ENCODE measurements around the gene MAN2B1. TPM values are rescaled to one million over a fixed set of nuclear protein-coding genes. Genes with fewer than 3 reads are reported as not detected.
"Not testable (repeated sequence)": the region's sequence is repeated elsewhere in the genome, so short reads cannot be mapped to it uniquely, and the experiment has no call there.

The MAN2B1 gene
- total RNA-seq: 29.9 TPM

- no peak for DNase-seq
Observed at GRCh38 chr19:12666265-12667048, at the start of gene MAN2B1, which contains the start of gene WDR83. MAN2B1 (minus strand) TSS chr19:12666742; CDS start chr19:12666701, 41 bp downstream. WDR83 (plus strand) TSS chr19:12666807; CDS start chr19:12669791, 2,984 bp downstream.

GRCh38 chr19:12715929-12716328 is 49.4 kb upstream of the MAN2B1 start:
- no peak for DNase-seq

DNA sequence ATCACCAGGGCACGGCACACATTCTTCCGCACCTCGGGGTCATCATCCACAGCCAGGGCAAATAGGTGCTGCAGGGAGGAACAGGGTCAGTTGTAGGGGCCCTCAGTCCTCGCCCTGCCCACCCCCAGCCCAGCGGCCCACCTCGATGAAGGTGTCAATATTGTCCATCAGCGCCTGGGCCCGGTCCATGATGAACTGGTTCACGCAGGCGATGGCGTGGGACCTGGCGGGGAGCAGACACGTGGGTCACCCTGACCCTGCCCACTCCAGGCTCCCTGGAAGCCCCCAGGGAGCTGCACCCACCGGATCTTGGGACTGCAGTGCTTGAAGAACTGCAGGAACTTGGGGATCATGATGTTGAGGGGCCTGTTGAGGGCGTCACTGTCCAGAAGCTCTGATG is 48.6 kb upstream of the MAN2B1 start:
- DNase-seq: no peak

DNA sequence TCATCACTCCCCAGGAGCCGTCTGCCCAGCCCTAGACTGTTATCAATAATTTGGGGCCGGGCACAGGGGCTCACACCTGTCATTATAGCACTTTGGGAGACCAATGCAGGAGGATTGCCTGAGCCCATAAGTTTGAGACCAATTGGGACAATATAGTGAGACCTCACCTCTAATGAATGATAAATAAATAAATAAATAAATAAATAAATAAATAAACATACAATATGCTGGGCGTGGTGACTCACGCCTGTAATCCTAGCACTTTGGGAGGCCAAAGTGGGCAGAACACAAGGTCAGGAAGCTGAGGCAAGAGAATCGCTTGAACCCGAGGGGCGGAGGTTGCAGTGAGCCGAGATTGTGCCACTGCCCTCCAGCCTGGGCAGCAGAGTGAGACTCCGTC is 46.8 kb upstream of the MAN2B1 start:
- DNase-seq: not testable (repeated sequence)

GRCh38 chr19:12712077-12712476 is 45.5 kb upstream of the MAN2B1 start:
- DNase-seq: not testable (repeated sequence)

DNA sequence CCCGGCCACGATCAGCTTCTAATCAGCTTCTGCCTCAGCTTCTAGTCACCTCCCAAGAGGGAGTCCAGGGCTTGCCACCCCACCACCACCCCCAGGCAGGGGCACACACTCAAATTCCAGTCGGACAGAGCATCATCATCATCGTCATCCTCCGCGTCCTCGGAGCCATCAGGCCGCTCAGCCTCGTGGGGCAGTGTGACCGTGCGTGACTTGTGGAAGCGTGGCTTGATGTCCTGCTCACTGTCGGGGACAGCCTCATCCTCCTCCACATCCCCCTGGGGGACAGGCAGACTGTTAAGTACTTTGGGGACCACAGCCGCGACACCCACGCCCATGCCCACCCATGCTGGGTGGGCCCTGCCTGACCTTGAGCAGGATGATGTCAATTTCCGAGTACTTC is 44.6 kb upstream of the MAN2B1 start:
- DNase-seq: no peak

DNA sequence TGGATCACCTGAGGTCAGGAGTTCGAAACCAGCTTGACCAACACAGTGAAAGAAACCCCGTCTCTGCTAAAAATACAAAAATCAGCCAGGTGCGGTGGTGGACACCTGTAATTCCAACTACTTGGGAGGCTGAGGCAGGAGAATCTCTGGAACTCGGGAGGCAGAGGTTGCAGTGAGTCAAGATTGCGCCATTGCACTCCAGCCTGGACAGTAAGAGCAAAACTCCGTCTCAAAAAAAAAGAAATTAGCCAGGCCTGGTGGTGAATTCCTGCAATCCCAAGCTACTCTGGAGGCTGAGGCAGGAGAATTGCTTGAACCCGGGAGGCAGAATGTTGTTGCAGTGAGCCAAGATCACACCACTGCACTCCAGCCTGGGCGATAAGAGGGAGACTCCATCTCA is 42.1 kb upstream of the MAN2B1 start:
- no peak for DNase-seq

GRCh38 chr19:12706332-12706718 is 39.8 kb upstream of the MAN2B1 start:
- DNase-seq: no peak

DNA sequence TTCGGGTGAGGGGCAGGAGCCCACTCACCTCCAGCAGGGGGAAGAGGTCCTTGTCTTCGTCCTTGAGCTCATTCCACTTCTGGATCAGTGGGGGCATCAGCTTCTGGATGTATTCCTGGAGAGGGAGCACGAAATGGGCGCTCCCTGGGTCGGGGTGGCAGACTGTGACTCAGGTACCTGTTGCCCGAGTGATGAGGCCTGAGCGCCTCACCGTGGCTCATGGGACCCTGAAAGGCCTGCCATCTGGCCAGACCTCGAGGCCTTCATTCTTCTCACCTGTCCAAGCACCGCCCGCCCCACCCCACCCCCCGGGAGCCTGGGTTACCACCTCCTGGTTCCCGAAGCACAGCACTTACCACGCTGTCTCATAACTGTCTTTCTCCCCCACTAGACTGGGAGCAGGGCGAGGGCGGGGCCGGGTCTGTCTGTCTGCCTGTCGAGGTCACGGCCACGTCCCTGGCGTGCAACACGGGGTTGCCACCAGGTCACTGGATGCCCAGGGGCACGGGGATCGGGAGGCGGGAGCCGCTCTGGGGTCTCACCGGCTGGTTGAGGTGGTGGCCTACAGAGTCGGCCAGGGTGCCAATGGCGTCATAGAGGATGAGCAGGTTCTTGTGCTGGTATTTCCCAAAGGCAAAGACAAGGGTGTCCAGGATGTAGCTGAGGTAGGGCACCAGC is 39.3 kb upstream of the MAN2B1 start:
- DNase-seq: no peak

- no peak for DNase-seq
Observed at GRCh38 chr19:12705169-12705568, 38.6 kb upstream of the MAN2B1 start.

DNA sequence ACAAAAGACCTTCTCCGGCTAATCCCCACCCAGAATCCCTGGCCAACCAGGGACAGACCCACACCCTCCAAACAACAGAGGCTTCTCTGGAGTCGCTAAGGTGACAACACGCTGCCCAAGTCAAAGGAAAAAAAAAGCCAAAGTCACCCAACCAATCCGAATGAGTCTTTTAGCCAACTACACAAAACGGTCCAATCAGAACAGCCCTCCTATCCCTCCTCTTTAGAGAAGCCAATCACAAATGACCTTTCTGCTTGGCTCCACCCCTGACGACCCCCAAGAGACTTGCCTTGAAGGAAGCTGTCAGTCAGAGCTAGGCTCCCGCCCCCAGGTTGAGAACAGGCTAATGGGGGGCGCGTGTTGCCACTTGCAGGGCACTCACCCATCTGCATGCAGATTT is 36.5 kb upstream of the MAN2B1 start:
- DNase-seq: peak; percentile 18

DNA sequence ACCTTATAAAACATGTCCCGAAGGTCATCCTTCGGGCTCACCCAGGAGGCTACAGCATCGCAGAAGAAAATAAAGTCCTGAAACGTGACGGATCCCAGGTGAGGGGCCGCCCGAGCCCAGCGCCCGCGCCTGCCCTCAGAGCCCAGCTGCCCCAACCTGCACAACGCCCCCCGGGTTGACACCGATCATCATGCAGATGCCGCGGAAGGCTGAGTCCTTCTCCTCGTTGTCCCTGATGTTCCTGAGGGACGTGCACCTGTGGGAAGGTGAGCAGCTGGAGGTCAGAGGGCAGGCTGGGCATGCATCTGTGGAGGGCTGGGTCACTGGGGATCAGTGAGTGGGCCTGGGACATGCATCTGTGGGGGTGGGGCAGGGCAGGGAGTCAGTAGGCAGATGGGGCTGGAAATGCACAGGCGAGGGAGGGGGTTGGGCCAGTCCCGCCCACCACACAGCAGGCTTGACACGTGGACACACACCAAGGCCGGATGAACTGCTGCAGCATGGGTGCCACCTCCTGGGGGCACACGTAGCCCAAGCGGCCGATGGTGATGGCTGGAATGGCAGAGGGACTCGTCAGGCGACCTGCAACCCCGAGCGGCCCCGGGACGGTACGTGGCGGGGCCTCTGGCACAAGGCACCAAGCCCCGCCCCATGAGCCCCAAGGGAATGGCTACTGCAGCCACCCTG is 35.2 kb upstream of the MAN2B1 start:
- no peak for DNase-seq

DNA sequence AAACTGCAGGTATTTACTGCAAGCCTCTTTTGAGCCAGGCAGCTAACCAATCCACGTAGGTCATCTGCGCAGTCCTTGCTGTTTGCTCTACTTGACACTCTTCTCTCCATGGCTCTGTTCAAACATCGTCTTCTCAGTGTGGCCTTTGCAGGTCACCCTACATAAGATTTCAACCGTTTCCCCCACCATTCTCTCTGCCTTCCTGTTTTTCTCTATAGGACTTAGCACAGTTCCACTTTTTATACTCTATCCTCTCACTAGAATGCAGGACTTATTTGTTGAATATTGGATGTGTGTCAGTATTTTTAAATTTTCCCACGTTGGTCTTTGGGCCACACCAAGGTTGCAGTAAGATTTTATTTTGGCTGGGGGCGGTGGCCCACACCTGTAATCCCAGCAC is 31.6 kb upstream of the MAN2B1 start:
- no peak for DNase-seq

- not testable (repeated sequence) for DNase-seq
Observed at GRCh38 chr19:12697425-12697824, 30.9 kb upstream of the MAN2B1 start.

DNA sequence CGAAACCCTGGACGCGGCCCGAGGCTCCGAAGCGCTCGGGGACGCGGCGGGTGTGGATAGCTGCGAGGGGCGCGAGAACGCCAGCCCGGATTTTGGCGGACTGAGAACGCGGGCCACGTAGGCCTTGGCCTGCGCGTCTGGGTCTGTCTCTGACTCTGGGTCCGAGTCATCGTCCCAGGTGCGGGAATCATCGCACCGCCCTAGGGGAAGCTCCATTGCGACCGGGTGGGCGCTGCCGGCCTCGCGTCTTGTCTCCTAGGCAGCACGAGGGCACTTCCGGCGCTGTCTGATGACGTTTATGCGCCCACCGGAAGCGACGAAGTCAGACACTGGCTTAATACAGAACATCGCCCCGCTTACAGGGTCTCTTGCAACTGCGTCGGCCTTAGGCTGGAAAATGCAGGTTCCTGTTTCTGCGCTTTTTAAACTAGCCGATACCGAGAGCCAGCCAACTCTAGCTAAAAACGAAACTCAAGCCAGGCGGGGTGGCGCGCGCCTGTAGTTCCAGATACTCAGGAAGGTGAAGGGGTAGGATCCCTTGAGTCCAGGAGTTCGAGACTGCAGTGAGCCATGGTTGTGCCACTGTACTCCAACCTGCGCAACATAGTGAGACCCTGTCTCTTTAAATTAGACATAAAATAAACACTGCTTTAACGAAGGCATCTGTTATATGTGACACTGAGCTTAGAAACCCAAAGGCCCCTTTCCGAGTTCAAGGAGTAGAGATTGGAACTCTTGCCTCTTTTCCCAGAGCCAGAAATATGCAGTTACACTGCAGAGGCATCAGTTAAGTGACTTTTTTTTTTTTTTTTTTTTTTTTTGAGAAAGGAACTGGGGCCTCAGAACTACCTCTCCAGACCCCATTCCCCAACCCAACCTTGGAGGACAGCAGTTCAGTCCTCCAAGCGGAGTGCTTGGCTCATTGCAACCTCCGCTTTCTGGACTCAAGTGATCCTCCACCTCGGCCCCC is 30.1 kb upstream of the MAN2B1 start, which contains the start of gene FBXW9:
FBXW9 (minus strand) TSS at position 266 of the 970 bp plus-strand sequence; CDS start at position 216, 50 bp downstream.
- DNase-seq: peak; percentile 90

- DNase-seq: no peak
Observed at GRCh38 chr19:12695997-12696365, 29.4 kb upstream of the MAN2B1 start.

GRCh38 chr19:12695514-12695913 is 29.0 kb upstream of the MAN2B1 start:
- DNase-seq: no peak

- no peak for DNase-seq
Observed at GRCh38 chr19:12695096-12695495, 28.6 kb upstream of the MAN2B1 start.

- no peak for DNase-seq
Observed at GRCh38 chr19:12694641-12695040, 28.1 kb upstream of the MAN2B1 start.

DNA sequence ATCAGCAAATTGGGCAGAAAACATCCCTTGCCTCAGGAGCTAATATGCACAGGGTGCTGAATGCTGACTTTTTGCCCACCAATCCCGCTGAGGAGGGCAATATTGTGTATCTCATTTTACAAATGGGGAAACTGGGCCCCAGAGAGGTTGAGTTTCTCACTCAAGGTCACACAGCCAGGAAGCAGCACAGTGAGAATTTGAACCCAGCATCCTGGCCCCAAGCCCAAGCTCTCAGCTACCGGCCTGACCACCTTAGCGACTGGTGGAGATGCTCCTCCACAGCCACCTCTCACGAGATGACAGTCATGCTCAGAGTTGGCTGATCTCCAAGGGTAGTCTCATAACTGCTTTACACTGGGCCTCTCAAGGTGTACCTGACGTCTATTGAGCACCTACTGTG is 26.4 kb upstream of the MAN2B1 start:
- DNase-seq: no peak

GRCh38 chr19:12689581-12690216 is 23.2 kb upstream of the MAN2B1 start:
- no peak for DNase-seq

All from skin of body (tissue), 2 donors.